Retinal pigment epithelial cell (primary cell): ENCODE measurements around the gene SETD1B.
A peak's percentile ranks its signal among the peaks of the same experiment; 100 is the strongest.

ENCODE experiments used
- DNase-seq: peaks from one replicate; pipeline ENCODE4 v3.0.0-alpha.2; 2010; ENCODE audit warnings: low read depth
- H3K4me3 ChIP-seq: 2 replicates; pipeline ENCODE4 v1.5.1; 2011; ENCODE audit warnings: mild to moderate bottlenecking, low read length, control low read depth, moderate library complexity
- CTCF ChIP-seq: conservative IDR thresholded peaks from 2 replicates; pipeline ENCODE4 v1.5.1; 2011; ENCODE audit warnings: low read depth, low read length, control low read depth, inconsistent platforms

SETD1B gene

GRCh38 chr12:121837680-121838079 is 33.9 kb downstream of the SETD1B start:
- peak; percentile 15 for TF ChIP-seq CTCF
- DNase-seq, result no peak
- H3K4me3 ChIP-seq, result no peak overlapping the region

GRCh38 chr12:121838126-121838525 is 34.3 kb downstream of the SETD1B start:
- no peak for DNase-seq
- no peak overlapping the region for H3K4me3 ChIP-seq
- no peak for TF ChIP-seq CTCF

- TF ChIP-seq CTCF, result peak; percentile 41
- peak; percentile 86 for DNase-seq
- H3K4me3 ChIP-seq, result peak overlapping the region; percentile 77
Observed at GRCh38 chr12:121839106-121839992, 35.5 kb downstream of the SETD1B start.

- TF ChIP-seq CTCF, result no peak
- H3K4me3 ChIP-seq, result peak overlapping the region; percentile 77
- no peak for DNase-seq
Observed at GRCh38 chr12:121839993-121840761, 36.4 kb downstream of the SETD1B start.

- no peak for TF ChIP-seq CTCF
- no peak for DNase-seq
- H3K4me3 ChIP-seq, result no peak overlapping the region
Observed at GRCh38 chr12:121843236-121843982, 39.6 kb downstream of the SETD1B start.

GRCh38 chr12:121845701-121846100 is 41.9 kb downstream of the SETD1B start:
- H3K4me3 ChIP-seq, result no peak overlapping the region
- DNase-seq, result no peak
- TF ChIP-seq CTCF, result no peak
